ENCODE data around the gene DDX43. TPM values are rescaled to one million over a fixed set of nuclear protein-coding genes. Genes with fewer than 3 reads are reported as not detected.

The DDX43 gene
- total and polyA plus RNA-seq, 4 donors: 0.13 to 0.75 (median 0.22) TPM

GRCh38 chr6:73409395-73409794 is 14.8 kb downstream of the DDX43 start:
- no peaks in the 10 kb centered on the region for H3K27me3 ChIP-seq (ENCODE audit: control insufficient read depth in 4 of 4, insufficient read depth in 4 of 4, low read length in 3 of 4)
- DNase-seq (ENCODE audit: low spot score): no peak
- no peak overlapping the region for H3K27ac ChIP-seq (ENCODE audit: low read depth in 1 of 2, low read length in 2 of 2)
- 80% methylated on average over 1 of the region's 1 CpG for WGBS
- H3K36me3 ChIP-seq (ENCODE audit: control insufficient read depth in 4 of 4, insufficient read depth in 3 of 4, low read depth in 1 of 4, low read length in 3 of 4): no peaks in the 10 kb centered on the region
- no peak for TF ChIP-seq FOXA2 (IDR thresholded peaks at IDR 0.05)
- TF ChIP-seq SP1 (IDR thresholded peaks at IDR 0.05): no peak
- no peak for TF ChIP-seq RAD21 (IDR thresholded peaks at IDR 0.05)
- no peak for TF ChIP-seq FOXA1 (IDR thresholded peaks at IDR 0.05)
- no peak for TF ChIP-seq JUND (IDR thresholded peaks at IDR 0.05)
- no peak for TF ChIP-seq MAX (IDR thresholded peaks at IDR 0.05)
- no peak for TF ChIP-seq ATF3 (IDR thresholded peaks at IDR 0.05)
- TF ChIP-seq REST (IDR thresholded peaks at IDR 0.05): no peak
- TF ChIP-seq TAF1 (conservative IDR thresholded peaks at IDR 0.05): no peak
- no peak for TF ChIP-seq GABPA (IDR thresholded peaks at IDR 0.05 in 1 of 2, conservative IDR thresholded peaks at IDR 0.05 in 1 of 2)
- no peak for TF ChIP-seq YY1 (IDR thresholded peaks at IDR 0.05)
- TF ChIP-seq RXRA (IDR thresholded peaks at IDR 0.05): no peak
- TF ChIP-seq NR2F2 (IDR thresholded peaks at IDR 0.05): no peak
- TF ChIP-seq CTCF (IDR thresholded peaks at IDR 0.05; ENCODE audit: low read depth, low read length, missing input control): no peak
- no peak for TF ChIP-seq HNF4A (conservative IDR thresholded peaks at IDR 0.05)
- no peak for TF ChIP-seq EGR1 (IDR thresholded peaks at IDR 0.05; ENCODE audit: low read depth in 2 of 2)
- TF ChIP-seq HNF4G (IDR thresholded peaks at IDR 0.05): no peak
- no peak for TF ChIP-seq ZBTB33 (IDR thresholded peaks at IDR 0.05)
- no peak overlapping the region for H3K4me3 ChIP-seq (ENCODE audit: low read depth in 1 of 3, low read length in 3 of 3)
- no peaks in the 10 kb centered on the region for H3K4me1 ChIP-seq (ENCODE audit: control insufficient read depth in 4 of 4, insufficient read depth in 4 of 4, low read length in 3 of 4)
- H3K9me3 ChIP-seq (ENCODE audit: control insufficient read depth in 4 of 4, low read length in 3 of 4): no peaks in the 10 kb centered on the region
- H3K9ac ChIP-seq (ENCODE audit: low read depth in 1 of 2, low read length in 2 of 2): no peak overlapping the region

Data from liver (tissue), 9 donors.